Measurements from ENCODE around the gene ZRANB1. TPM values are rescaled to one million over a fixed set of nuclear protein-coding genes. Genes with fewer than 3 reads are reported as not detected.

Gene ZRANB1
- total and polyA plus RNA-seq, 2 of the 13 experiments (the other 11 are each of a cell fraction or from before 2014, with no cell fraction given), result 10.3 to 19.6 TPM

DNA sequence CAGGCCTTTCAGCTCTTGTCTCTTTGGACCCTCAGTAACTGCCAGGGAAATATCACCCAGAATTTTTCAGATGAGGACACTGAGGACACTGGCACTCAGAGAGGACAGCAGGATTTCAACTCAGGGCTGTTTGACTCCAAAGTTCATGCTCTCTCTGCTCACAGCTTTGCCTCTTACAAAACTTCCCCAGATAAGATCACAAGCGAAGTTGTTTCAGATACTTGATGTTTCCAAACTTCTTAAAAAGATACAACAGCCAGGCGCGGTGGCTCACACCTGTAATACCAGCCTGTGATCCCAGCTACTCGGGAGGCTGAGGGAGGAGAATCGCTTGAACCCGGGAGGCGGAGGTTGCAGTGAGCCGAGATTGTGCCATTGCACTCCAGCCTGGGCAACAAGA is 32.4 kb upstream of the ZRANB1 start (continued):
- TF ChIP-seq, protein P1, sequence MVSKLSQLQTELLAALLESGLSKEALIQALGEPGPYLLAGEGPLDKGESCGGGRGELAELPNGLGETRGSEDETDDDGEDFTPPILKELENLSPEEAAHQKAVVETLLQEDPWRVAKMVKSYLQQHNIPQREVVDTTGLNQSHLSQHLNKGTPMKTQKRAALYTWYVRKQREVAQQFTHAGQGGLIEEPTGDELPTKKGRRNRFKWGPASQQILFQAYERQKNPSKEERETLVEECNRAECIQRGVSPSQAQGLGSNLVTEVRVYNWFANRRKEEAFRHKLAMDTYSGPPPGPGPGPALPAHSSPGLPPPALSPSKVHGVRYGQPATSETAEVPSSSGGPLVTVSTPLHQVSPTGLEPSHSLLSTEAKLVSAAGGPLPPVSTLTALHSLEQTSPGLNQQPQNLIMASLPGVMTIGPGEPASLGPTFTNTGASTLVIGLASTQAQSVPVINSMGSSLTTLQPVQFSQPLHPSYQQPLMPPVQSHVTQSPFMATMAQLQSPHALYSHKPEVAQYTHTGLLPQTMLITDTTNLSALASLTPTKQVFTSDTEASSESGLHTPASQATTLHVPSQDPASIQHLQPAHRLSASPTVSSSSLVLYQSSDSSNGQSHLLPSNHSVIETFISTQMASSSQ (IDR thresholded peaks at IDR 0.05; ENCODE audit: low read depth), result no peak
- TF ChIP-seq, protein P1 (CRISPR knock-in tag; IDR thresholded peaks at IDR 0.05; ENCODE audit: borderline replicate concordance), result no peak
- TF ChIP-seq SUZ12 (IDR thresholded peaks at IDR 0.05; ENCODE audit: low read depth, low read length) (no peak), MAF1 (CRISPR knock-in tag; IDR thresholded peaks at IDR 0.05; ENCODE audit: borderline replicate concordance) (no peak), SOX6 (IDR thresholded peaks at IDR 0.05) (no peak), SOX6 (CRISPR knock-in tag; IDR thresholded peaks at IDR 0.05) (0 out of 2 replicates have a peak, but pooled peaks have one; percentile 17)
- TF ChIP-seq, protein P2, sequence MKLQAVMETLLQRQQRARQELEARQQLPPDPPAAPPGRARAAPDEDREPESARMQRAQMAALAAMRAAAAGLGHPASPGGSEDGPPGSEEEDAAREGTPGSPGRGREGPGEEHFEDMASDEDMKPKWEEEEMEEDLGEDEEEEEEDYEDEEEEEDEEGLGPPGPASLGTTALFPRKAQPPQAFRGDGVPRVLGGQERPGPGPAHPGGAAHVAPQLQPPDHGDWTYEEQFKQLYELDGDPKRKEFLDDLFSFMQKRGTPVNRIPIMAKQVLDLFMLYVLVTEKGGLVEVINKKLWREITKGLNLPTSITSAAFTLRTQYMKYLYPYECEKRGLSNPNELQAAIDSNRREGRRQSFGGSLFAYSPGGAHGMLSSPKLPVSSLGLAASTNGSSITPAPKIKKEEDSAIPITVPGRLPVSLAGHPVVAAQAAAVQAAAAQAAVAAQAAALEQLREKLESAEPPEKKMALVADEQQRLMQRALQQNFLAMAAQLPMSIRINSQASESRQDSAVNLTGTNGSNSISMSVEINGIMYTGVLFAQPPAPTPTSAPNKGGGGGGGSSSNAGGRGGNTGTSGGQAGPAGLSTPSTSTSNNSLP (IDR thresholded peaks at IDR 0.05; ENCODE audit: low read depth, low read length), result no peak
- TF ChIP-seq, protein P3, sequence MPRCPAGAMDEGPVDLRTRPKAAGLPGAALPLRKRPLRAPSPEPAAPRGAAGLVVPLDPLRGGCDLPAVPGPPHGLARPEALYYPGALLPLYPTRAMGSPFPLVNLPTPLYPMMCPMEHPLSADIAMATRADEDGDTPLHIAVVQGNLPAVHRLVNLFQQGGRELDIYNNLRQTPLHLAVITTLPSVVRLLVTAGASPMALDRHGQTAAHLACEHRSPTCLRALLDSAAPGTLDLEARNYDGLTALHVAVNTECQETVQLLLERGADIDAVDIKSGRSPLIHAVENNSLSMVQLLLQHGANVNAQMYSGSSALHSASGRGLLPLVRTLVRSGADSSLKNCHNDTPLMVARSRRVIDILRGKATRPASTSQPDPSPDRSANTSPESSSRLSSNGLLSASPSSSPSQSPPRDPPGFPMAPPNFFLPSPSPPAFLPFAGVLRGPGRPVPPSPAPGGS (CRISPR knock-in tag; IDR thresholded peaks at IDR 0.05), result no peak

All from HepG2 (cell line).